Loucy (cell line): ENCODE data around the gene LGALS9.
"Not testable (repeated sequence)": the region's sequence is repeated elsewhere in the genome, so short reads cannot be mapped to it uniquely, and the experiment has no call there.

ENCODE experiments used
- H2AFZ ChIP-seq: fragments of 200-600 bp; sonication (generic); 2 replicates; pipeline ENCODE4 v1.6.0; 2016; ENCODE audit warnings: antibody characterized with exemption, mild to moderate bottlenecking, low read length, moderate library complexity
- H3F3A ChIP-seq: fragments of 200-600 bp; 2 replicates; pipeline ENCODE4 v1.6.0; 2016; ENCODE audit warnings: antibody characterized with exemption, low read depth, mild to moderate bottlenecking
- H3K27me3 ChIP-seq: fragments of 200-600 bp; sonication (generic); 2 replicates; pipeline ENCODE4 v1.6.1; 2014; ENCODE audit warnings: low read length, mild to moderate bottlenecking; ENCODE audit not compliant: insufficient read depth, poor library complexity, severe bottlenecking
- H3K36me3 ChIP-seq: fragments of 200-600 bp; sonication (generic); 2 replicates; pipeline ENCODE4 v1.6.1; 2016; ENCODE audit warnings: low read length; ENCODE audit not compliant: insufficient read depth
- H3K4me1 ChIP-seq: fragments of 200-600 bp; sonication (generic); 2 replicates; pipeline ENCODE4 v1.5.1; 2014; ENCODE audit warnings: low read length, mild to moderate bottlenecking; ENCODE audit not compliant: insufficient read depth, poor library complexity, severe bottlenecking
- H3K4me2 ChIP-seq: fragments of 200-600 bp; sonication (generic); 2 replicates; pipeline ENCODE4 v1.6.0; 2014; ENCODE audit warnings: antibody characterized with exemption, low read length, low read depth, mild to moderate bottlenecking; ENCODE audit not compliant: poor library complexity, severe bottlenecking
- H3K4me3 ChIP-seq: fragments of 200-600 bp; sonication (generic); 2 replicates; pipeline ENCODE4 v1.5.1; 2014; ENCODE audit warnings: low read length, mild to moderate bottlenecking, mixed read lengths; ENCODE audit not compliant: poor library complexity, severe bottlenecking
- H3K79me2 ChIP-seq: fragments of 200-600 bp; sonication (generic); 2 replicates; pipeline ENCODE4 v1.6.1; 2014; ENCODE audit warnings: low read length; ENCODE audit not compliant: insufficient read depth
- H3K9ac ChIP-seq: fragments of 200-600 bp; sonication (generic); 2 replicates; pipeline ENCODE4 v1.6.0; 2014; ENCODE audit warnings: mild to moderate bottlenecking, low read depth, low read length, moderate library complexity; ENCODE audit not compliant: poor library complexity, severe bottlenecking
- H3K9me2 ChIP-seq: fragments of 200-600 bp; sonication (generic); replicated peaks from 2 replicates; pipeline ENCODE4 v1.6.1; 2016; ENCODE audit warnings: low read depth, low read length, mixed read lengths
- H3K9me3 ChIP-seq: fragments of 200-600 bp; sonication (generic); 2 replicates; pipeline ENCODE4 v1.6.1; 2014; ENCODE audit warnings: mild to moderate bottlenecking, antibody characterized with exemption, low read length, low read depth; ENCODE audit not compliant: insufficient read depth
- H4K20me1 ChIP-seq: fragments of 200-600 bp; sonication (generic); 2 replicates; pipeline ENCODE4 v1.6.0; 2014; ENCODE audit warnings: antibody characterized with exemption, low read length, mild to moderate bottlenecking; ENCODE audit not compliant: insufficient read depth, poor library complexity, severe bottlenecking
- CTCF ChIP-seq: fragments of 200-600 bp; sonication (generic); conservative IDR thresholded peaks from 2 replicates; pipeline ENCODE4 v1.5.1; 2014; ENCODE audit warnings: mild to moderate bottlenecking, antibody characterized with exemption, low read length
- EZH2phosphoT487 ChIP-seq: fragments of 200-600 bp; IDR thresholded peaks from 2 replicates; pipeline ENCODE4 v1.6.1; 2018; ENCODE audit warnings: antibody characterized with exemption, mild to moderate bottlenecking, moderate library complexity, borderline replicate concordance

The LGALS9 gene

GRCh38 chr17:27631897-27632725 is 1.1 kb downstream of the LGALS9 start:
- Histone ChIP-seq H3K36me3 (no peaks in the 10 kb centered on the region), H2AFZ (no peak overlapping the region), H3K9me2 (no peaks in the 10 kb centered on the region), H3K4me2 (peak overlapping the region; percentile 74), H3F3A (no peaks in the 10 kb centered on the region), H3K79me2 (peaks cover 37% of the 10 kb centered on the region), H3K9ac (peak overlapping the region; percentile 77), H4K20me1 (peaks cover 4% of the 10 kb centered on the region), H3K9me3 (no peaks in the 10 kb centered on the region), H3K4me3 (peak overlapping the region; percentile 75), H3K27me3 (no peaks in the 10 kb centered on the region), H3K4me1 (peaks cover 47% of the 10 kb centered on the region)
- TF ChIP-seq EZH2phosphoT487, result no peak
- peak; percentile 30; the same call in 1 of the 2 replicates for TF ChIP-seq CTCF

DNA sequence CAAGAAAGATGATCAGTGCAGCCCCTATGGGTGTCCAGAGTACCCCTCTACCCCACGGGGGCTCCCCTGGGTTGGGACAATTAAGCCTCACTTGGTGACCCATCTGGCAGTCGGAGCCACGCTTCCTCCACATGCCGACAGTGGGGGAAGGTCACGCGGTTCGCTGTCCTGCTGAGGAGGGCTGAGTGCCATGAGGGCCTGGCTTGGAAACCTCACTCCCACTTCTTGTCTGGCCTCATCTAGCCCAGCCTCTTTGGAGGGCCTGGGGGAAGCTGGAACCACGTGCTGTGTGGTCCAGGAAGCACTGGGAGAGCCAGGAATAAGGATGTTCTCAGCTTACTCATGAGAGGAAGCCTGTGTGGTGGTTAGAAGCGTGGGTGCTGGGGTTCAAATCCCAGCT is 1.8 kb downstream of the LGALS9 start:
- peak overlapping the region; percentile 75 for H3K4me3 ChIP-seq
- not testable (repeated sequence) for H4K20me1 ChIP-seq, H3K9me2 ChIP-seq, H3K9me3 ChIP-seq, H3K27me3 ChIP-seq, H2AFZ ChIP-seq, H3F3A ChIP-seq, H3K36me3 ChIP-seq
- peak overlapping the region; percentile 74 for H3K4me2 ChIP-seq
- peaks cover 47% of the 10 kb centered on the region for H3K4me1 ChIP-seq
- H3K9ac ChIP-seq, result peak overlapping the region; percentile 77
- peaks cover 37% of the 10 kb centered on the region for H3K79me2 ChIP-seq

DNA sequence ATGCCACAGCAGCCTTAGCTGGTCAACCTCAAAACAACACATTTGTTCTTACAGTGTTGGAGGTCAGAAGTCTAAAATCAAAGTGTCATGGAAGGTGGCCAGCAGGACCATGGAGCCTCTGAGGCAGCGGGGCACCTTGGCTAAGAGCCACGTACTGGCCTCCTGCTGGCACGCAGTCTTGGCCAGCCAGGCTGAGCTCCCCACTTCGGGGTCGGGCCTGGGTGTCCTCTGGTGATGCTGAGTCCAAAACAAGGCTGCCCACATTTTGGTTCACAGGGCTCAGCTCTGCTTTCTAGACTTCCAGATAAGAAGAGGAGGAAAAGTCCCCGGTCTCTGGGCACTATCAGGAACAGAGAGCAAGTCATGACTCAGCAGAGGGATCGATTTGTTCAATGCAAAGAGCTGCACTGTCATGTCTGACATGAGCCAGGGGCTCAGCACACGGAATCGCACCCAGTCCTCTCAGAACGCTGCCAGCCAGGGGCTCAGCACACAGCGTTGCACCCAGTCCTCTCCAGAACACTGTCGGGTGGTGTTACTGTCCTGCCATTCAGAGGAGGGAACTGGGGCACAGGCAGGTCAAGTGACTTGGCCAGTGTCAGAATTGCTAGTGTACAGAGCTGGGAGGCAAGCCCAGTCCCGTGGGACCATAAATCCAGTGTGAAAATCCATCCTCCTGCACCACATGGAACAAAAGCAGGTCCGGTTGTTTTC is 2.5 kb downstream of the LGALS9 start:
- Histone ChIP-seq H2AFZ (no peak overlapping the region), H3K9ac (peak overlapping the region; percentile 77), H3K4me1 (peaks cover 41% of the 10 kb centered on the region), H3K27me3 (no peaks in the 10 kb centered on the region), H3K79me2 (peaks cover 37% of the 10 kb centered on the region), H4K20me1 (peaks cover 4% of the 10 kb centered on the region), H3F3A (no peaks in the 10 kb centered on the region), H3K9me3 (no peaks in the 10 kb centered on the region), H3K36me3 (no peaks in the 10 kb centered on the region), H3K9me2 (no peaks in the 10 kb centered on the region), H3K4me3 (peak overlapping the region; percentile 75), H3K4me2 (peak overlapping the region; percentile 74)
- TF ChIP-seq EZH2phosphoT487 (no peak), CTCF (no peak)
